Vagina (tissue), 2 donors: ENCODE data around the gene NRDE2.

Experiments
- POLR2A ChIP-seq, 2 donors: fragments of 450-650 bp; IDR thresholded peaks; one replicate each; pipeline ENCODE4 v1.6.1; 2017; ENCODE audit warnings: antibody characterized with exemption in 2 of 2, mild to moderate bottlenecking in 2 of 2, moderate library complexity in 2 of 2
- TF ChIP-seq, protein P1 (sequence below), 3 experiments: fragments of 450-650 bp in 2 of 3; fragments of 200-600 bp in 1 of 3; sonication (generic) in 1 of 3; IDR thresholded peaks; one replicate each; pipeline ENCODE4 v1.5.1; 2017 to 2019; ENCODE audit warnings: antibody characterized with exemption in 3 of 3, mild to moderate bottlenecking in 2 of 3, moderate library complexity in 2 of 3

DNA sequence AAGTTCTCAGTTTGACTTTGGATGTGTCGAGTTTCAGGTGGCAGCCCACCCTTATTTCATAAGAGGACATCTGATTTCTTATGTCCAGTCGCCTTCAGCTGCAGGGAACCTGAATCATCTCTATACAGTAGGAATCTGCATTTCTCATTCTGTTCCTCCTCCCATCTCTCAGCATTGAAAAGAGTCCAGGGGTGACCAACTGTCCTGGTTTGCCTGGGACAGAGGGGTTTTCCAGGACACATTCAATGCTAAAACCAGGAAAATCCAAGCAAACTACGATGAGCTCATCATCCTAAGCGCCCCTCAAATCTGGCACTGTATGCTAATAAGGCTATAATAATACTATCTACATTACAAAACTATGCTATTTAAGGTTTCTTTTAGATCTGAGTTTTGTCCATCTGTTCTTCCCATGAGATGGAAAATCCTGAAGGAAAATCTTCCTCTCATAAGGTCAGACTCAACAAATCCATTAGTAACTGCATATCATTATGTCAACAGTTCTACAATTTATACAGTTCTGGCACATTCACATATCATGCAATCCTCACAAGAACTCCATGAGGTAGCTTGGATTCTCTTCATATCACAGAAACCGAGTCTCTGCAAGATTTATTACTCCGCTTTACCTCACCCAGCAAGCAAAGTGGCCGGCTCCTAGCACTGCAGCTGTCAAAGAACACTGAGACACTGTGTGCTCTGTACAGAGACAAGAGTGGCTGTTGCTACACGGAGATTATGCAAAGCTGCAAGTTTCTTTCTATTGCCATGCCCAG is 49.5 kb upstream of the NRDE2 start:
- no peak for TF ChIP-seq POLR2A (IDR thresholded peaks at IDR 0.05)
- TF ChIP-seq, protein P1, sequence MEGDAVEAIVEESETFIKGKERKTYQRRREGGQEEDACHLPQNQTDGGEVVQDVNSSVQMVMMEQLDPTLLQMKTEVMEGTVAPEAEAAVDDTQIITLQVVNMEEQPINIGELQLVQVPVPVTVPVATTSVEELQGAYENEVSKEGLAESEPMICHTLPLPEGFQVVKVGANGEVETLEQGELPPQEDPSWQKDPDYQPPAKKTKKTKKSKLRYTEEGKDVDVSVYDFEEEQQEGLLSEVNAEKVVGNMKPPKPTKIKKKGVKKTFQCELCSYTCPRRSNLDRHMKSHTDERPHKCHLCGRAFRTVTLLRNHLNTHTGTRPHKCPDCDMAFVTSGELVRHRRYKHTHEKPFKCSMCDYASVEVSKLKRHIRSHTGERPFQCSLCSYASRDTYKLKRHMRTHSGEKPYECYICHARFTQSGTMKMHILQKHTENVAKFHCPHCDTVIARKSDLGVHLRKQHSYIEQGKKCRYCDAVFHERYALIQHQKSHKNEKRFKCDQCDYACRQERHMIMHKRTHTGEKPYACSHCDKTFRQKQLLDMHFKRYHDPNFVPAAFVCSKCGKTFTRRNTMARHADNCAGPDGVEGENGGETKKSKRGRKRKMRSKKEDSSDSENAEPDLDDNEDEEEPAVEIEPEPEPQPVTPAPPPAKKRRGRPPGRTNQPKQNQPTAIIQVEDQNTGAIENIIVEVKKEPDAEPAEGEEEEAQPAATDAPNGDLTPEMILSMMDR (IDR thresholded peaks at IDR 0.05), result no peak
